GM18909 (cell line): Measurements from ENCODE around the gene KLHL29.

Experiments used
- ATAC-seq: cut with Tn5 transposase; IDR thresholded peaks from one replicate; pipeline ENCODE4 v1.9.1; 2021; ENCODE audit warnings: mild to moderate bottlenecking; ENCODE audit not compliant: unreplicated experiment, poor library complexity

KLHL29 gene

DNA sequence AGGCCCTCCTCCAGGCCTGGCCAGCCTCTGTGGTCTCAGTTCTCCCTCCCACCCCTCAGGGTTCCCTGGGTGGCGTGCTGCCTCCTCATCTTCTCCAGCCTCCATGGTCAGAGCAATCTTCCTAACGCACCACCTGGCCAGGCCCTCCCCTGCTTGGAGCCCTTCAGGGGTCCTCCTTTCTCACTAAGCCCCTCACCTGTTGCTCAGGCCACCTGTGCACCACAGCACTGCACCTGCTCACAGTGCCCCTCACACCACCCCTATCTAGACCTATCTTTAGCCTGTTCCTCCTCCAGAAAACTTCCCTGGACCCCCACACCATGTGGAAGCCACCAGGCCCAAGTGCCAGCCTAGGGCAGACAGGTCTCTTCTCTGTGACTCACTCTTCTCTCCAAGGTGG lies 274.8 kb downstream of the KLHL29 start:
- no peak for ATAC-seq

DNA sequence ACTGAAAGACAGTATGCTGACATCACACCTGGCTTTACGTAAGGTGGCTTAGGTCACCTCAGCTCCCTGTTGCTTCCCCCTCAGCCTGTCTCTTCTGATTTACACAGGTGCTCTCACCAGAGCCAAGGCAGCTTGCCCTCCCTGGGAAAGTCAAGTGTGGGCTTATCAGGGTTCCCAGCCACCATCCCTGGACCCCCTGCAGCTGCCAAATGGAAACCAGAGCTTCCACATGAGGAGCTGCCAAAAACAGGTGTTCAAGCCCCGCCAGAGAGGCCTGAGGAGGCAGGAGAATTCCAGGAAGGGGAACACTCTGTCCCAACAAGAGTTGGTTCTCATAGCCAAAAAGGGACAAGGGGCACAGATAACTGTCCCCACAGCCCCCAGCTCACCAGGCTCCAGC lies 275.3 kb downstream of the KLHL29 start:
- no peak for ATAC-seq

DNA sequence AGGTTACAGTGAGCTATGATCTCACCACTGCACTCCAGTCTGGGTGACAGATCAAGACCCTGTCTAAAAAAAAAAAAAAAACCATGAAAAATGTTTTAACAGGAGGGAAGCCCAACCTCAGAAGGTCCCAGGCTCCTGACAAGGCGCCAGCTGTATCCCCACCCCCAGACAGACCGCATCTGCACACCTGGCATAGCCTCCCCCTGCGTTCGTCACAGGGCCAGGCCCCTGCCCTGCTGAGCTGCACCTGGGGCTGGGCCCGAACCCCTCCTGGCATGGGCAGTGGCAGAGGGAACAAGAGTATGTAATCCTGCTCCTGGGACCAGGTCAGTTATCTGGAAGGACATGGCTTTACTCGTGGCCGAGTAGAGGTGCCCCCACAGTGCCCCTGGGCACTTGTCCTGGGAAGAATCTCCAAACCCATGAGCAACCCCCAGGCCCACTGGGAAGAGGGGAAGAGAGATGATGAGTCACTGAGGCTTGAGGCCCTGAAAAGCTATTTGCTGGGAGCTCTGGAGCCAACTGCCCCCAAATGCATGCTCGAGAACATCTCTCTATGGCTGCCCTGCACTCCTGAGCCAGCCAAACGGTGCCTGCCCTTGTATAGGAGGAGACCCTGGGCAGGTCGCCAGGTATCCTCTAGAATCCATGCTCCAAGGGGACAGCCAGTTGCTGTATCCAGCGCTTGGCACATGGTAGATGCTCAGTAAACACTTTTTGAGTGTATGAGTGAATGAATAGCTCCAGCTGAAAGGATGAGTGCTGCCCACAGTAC lies 276.5 kb downstream of the KLHL29 start:
- ATAC-seq: no peak

DNA sequence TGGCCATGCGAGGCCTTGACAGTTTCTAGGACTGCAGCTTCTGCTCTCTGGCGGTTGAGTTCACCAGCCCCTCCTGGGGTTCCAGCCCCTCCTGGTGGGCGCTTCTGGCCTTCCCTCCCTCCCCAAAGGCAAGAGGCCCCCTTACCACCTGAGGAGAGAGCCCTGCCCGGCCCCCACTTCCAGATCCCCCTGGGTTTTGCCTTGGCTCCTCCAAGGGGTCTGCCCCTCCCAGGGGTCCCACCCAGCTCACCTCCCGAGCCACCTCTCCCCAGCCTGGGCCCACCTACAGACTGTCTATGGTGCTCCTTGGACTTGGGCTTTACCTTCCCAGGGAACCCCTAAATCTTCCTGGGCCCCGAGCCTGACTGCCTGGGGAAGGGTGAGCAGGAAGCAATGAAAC lies 277.5 kb downstream of the KLHL29 start:
- ATAC-seq: no peak

DNA sequence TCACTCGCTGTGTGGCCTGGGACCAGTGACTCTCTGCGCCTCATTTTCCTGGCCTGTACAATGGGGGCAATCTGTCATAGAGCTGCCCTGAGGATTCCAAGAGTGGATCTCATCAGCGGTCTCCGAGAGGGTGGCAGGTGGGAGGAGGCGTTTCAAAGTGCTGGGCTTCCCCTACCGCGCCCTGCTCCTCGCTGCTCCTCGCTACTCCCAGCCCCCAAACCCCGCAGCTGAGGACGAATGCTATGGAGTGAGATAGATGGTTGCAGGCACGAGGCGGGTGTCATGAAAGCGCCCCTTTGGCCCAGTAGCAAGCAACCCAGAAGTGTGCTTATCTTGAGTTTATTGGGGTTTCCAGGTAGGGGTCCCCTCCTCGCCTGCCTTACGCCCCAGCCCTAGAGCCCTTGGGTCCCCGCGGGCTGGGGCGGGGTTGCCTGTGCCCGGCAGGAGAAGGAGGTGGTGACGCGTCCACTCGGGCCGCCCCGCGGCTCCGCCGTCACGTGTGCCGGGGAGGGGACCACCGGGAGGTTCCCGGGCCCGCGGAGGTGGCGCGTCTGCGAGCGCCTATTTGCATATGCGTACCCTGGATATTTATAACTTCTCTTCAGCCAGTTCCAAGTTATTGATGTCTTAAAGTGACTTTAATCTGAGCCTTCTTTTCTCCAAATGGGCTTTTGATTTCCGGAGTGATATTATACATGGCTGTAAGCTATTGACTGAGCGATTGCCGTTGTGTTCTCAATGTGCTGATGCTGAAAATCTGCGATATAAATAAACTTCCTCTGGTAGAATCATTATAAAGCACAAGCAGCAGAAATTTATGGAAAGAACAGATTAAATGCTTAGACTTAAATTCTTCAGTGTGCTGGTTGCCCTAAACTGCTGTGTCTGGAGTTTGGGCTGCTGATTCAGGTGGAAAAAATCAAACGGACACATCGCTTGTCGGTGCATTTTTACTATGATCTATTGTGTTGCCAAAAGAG lies 278.3 kb downstream of the KLHL29 start:
- ATAC-seq: no peak

DNA sequence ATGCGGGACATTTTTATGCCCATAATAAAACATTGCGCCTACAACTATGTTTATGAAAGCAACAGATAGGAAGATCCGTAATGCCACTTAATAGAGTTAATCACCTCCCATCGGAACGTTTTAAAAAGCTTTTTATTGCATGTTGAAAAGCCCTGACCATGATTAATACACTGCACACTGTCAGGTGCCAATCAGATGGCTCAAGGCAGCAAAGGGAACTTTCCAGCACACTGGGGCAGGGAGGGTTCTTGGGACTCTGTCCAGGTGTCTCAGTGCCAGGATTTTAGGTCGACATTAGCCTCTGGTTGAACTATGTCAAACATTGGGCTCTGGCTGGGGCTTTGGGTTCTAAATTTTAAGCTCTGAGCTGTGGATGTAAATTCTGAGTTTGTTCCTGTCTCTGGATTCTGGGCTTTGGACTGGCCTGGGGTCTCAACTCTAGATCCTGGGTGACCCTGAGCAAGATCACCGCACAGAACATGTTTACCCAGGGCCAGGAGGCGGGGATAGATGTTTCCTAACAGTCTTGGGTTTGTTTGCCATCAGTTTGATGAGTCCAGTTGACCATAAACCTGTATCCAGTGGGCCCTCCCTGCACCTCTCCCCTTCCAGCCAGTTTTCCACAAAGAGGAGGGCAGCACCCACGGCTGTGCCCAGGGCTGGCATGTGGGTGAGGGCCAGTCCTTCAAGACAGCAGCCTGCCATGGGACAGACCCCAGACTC lies 279.2 kb downstream of the KLHL29 start:
- ATAC-seq: no peak

DNA sequence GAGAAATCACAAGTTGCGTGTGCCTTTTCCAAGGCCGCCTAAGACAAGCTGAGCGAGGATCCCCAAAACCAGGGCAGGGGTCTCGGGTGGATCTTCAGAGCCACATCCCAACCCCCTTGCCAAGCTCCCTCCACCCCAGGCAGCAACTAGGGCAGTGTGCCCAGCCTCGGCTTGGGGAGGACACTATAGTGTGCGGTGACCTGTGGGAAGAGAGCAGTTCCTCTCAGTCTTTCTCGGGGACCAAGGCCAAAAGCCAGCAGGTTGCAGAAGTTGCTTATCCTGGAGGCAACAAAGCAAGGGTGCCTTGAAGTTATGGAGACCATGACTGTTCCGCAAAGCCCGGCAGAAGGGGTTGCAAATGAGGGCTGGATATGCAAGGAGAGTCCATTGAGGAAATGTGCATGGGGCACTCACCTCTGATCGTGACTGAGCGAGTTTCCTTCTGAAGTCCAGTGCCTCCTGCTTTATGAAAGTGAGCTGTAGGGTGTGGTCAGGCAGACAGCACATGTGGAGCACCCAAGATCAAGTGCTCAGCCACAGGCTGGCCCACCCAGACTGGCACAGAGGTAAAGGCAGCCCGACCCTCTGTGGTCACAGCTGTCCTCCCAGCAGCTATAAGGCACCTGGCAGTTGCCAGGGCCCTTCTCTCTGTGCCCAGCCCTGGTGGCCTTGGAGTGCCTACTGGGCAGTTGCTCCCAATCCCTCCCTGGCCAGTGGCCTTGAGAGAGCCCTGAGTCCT lies 281.4 kb downstream of the KLHL29 start:
- no peak for ATAC-seq

DNA sequence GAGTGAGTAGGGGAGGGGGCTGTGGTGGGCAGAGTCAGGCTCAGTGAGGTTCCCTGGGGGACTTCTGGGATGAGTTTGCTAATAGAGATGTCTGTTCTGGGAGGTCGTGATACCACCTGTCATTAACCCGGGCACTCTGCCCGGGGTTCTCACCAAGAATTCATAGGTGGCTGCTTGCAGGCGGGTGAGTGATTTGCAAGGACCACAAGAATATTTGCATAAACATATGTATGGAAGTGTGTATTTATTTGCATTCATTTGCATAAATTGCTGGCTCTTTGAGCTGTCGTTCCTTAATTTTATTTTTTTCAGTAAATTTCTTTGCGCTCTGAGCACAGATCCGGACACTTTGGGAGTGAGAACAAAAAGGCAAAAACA lies 282.0 kb downstream of the KLHL29 start:
- ATAC-seq: no peak

- ATAC-seq: no peak
Observed at GRCh38 chr2:23668756-23669304, 283.9 kb downstream of the KLHL29 start.

- no peak for ATAC-seq
Observed at GRCh38 chr2:23669413-23670244, 284.6 kb downstream of the KLHL29 start.

GRCh38 chr2:23670245-23670592 lies 285.2 kb downstream of the KLHL29 start:
- no peak for ATAC-seq

DNA sequence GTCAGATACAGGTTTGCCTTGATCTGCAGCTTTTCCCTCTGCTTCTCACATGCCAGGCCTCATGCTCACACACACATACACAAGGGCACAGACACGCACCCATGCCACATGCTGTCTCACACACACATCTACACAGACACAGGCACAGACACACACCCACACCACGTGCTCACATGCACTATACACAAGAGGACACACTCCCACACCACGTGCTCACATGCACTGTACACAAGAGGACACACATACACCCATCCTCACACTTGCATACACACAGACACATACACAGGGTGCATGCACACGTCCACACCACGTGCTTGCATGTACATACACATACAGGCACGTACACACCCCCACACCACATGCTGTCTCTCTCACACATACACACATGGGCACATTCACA lies 288.1 kb downstream of the KLHL29 start:
- no peak for ATAC-seq

DNA sequence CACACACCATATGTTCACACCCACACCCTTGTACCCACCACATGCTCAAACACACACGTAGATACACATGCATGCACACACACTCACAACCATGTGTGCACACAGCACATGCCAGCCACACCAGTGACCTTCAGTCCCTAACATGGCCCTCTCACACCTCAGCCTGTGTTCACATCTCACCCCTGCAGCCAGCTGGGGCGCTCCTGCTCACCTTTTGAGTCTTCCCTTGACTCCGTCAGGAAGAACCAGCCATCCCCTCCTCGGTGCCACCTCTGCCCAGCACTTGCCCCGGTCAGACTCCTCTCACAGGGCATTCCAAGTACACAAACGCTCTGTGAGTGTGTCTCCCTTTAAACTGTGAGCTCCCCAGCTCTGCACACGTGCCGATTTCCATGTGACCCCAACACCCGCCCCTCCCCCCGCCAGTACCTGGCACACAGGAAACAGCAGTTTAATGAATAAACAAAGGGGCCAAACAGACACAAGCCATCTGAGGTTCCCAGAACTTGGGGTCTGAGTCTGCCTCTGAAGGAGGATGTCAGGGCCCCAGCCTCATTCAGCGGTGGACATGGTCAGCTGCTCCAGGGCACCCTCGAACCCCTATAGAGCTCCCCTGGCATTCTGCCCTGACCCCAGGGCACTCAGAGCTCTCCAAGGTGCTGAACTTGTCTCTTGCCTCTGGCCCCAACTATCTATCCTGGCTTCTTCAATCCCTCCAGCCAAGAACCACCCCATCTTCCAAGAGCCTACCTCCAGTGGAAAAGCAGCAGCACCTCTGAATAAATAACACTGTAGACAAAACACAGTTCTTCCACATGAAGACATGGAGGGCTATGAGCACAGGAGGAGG lies 289.1 kb downstream of the KLHL29 start:
- ATAC-seq: peak; percentile 40

DNA sequence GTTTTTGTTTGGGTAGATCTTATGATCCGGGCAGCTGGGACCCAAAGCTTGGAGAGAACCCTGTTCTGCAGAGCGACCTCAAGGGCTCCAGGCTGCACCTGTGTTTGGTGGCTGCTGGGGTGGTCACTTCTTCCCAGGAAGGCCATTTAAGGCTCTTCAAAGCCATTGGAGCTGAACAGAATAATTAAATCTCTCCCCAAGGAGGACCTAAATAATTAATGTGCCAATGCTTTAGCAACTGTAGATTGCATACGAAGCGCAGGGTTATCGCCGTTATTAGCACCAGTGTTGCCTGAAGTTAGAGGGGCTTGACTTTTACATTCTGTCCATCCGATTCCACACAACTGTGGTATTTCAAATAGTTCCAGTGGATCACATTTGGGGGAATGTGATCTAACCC lies 290.5 kb downstream of the KLHL29 start:
- no peak for ATAC-seq

GRCh38 chr2:23677836-23678235 lies 292.9 kb downstream of the KLHL29 start:
- ATAC-seq: no peak

DNA sequence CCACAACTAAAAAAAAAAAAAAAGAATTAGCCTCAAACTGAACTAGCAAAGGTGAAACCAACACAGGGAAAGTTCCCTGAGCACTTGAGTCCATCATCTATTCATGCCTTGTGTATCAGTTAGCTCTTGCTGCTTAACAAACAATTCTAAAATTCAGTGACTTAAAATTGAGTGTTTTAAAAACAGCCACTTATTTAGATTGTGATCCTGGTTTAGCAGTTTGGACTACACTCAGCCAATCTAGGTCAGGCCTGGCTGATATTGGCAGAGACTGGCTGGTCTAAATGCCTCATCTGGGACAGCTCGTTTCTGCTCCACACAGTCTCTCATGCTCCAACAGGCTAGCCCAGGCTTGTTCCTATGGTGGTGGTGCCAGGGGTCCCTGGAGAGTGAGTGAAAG lies 294.1 kb downstream of the KLHL29 start:
- ATAC-seq: no peak

- no peak for ATAC-seq
Observed at GRCh38 chr2:23680951-23681350, 296.0 kb downstream of the KLHL29 start.
